ENCODE data around the gene MAP3K12.
"Not testable (repeated sequence)": the region's sequence is repeated elsewhere in the genome, so short reads cannot be mapped to it uniquely, and the experiment has no call there.

The MAP3K12 gene

GRCh38 chr12:53466640-53467039 is 32.6 kb downstream of the MAP3K12 start:
- DNase-seq, result no peak

GRCh38 chr12:53465679-53466078 is 33.6 kb downstream of the MAP3K12 start:
- DNase-seq, result no peak

- no peak for DNase-seq
Measured at GRCh38 chr12:53464685-53465418, 34.4 kb downstream of the MAP3K12 start.

- no peak for DNase-seq
Measured at GRCh38 chr12:53463802-53464560, 35.3 kb downstream of the MAP3K12 start.

- no peak for DNase-seq
Measured at GRCh38 chr12:53462935-53463334, 36.3 kb downstream of the MAP3K12 start.

GRCh38 chr12:53461591-53461990 is 37.7 kb downstream of the MAP3K12 start:
- DNase-seq, result no peak

GRCh38 chr12:53461059-53461458 is 38.2 kb downstream of the MAP3K12 start:
- no peak for DNase-seq

- DNase-seq, result no peak
Measured at GRCh38 chr12:53459097-53459496, 40.2 kb downstream of the MAP3K12 start.

- DNase-seq, result no peak
Measured at GRCh38 chr12:53456654-53457366, 42.4 kb downstream of the MAP3K12 start.

GRCh38 chr12:53454707-53455106 is 44.6 kb downstream of the MAP3K12 start:
- DNase-seq, result no peak

GRCh38 chr12:53453953-53454640 is 45.2 kb downstream of the MAP3K12 start:
- DNase-seq, result no peak

GRCh38 chr12:53452159-53453077 is 46.8 kb downstream of the MAP3K12 start:
- peak; percentile 86 for DNase-seq

- peak; percentile 94 for DNase-seq
Measured at GRCh38 chr12:53451661-53452158, 47.5 kb downstream of the MAP3K12 start, which contains the start of gene PCBP2. Gene PCBP2, plus strand, starts transcription at chr12:53452102. Its CDS starts 2,699 bp downstream, at chr12:53454801.

- DNase-seq, result no peak
Measured at GRCh38 chr12:53450936-53451335, 48.3 kb downstream of the MAP3K12 start.

- DNase-seq, result not testable (repeated sequence)
Measured at GRCh38 chr12:53444593-53445325, 54.5 kb downstream of the MAP3K12 start.

- DNase-seq, result no peak
Measured at GRCh38 chr12:53443955-53444354, 55.3 kb downstream of the MAP3K12 start.

GRCh38 chr12:53441040-53441833 is 58.0 kb downstream of the MAP3K12 start, which contains the start of gene PRR13:
Gene PRR13, plus strand, starts transcription at chr12:53441734. Its CDS starts 981 bp downstream, at chr12:53442715.
- peak; percentile 96 for DNase-seq

- not testable (repeated sequence) for DNase-seq
Measured at GRCh38 chr12:53439582-53439981, 59.7 kb downstream of the MAP3K12 start.

GRCh38 chr12:53435326-53435725 is 63.9 kb downstream of the MAP3K12 start:
- not testable (repeated sequence) for DNase-seq

GRCh38 chr12:53431187-53431586 is 68.1 kb downstream of the MAP3K12 start:
- no peak for DNase-seq
